Stimulated activated CD8-positive, alpha-beta memory T cell treated with anti-CD3 and anti-CD28 coated beads, Interleukin-15, amount 100 ng/mL, for 48 hours (primary cell): ENCODE data around the gene RBM38.
"Not testable (repeated sequence)": the region's sequence is repeated elsewhere in the genome, so short reads cannot be mapped to it uniquely, and the experiment has no call there.

Source experiments
- DNase-seq, 2 donors: peaks; one replicate each; pipeline ENCODE4 v3.0.0-alpha.2; 2020; ENCODE audit warnings: low read depth in 2 of 2

RBM38 gene

DNA sequence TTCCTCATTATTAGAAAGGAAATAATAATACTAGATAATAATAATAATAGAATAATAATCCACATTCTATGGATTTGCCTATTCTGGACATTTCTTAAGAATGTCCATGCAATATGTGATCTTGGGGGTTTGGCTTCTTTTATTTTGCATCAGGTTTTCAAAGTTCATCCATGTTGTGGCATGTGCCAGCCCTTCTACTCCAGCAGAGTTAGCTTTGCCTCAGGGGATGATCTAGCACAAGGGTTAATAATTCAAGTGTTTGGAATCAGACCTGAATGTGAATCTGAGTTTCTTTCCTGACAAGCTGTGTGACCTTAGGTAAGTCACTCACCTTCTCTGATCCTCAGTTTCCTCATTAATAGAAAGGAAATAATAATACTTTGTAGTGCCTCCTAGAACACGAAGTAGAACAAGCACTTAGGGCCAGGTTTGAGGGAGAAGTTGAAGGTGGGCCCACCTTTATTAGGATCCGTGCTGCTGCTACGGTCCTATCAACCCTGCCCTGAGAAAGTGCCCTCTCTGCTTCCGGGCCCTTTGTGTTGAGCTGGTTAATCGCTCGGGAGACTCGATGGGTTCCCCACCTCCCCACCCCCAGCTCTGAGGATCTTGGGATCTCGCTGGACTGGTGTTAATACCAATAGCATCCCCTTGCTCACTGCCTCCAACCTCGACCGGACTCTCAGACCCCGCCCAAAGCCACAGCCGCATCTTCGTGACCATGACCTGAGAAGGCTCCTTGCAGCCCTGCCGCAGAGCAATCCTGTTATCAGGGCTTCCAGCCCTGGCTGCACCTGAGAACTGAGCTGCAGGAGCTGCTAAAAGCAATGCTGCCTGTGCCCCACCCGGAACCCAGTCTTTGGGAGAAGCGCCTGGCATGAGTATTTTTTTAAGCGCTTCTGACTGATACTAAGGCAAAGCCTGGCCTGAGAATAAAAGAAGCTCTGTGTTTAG lies 26.9 kb downstream of the RBM38 start:
- no peak for DNase-seq

GRCh38 chr20:57419479-57419878 lies 28.3 kb downstream of the RBM38 start:
- DNase-seq: not testable (repeated sequence)

GRCh38 chr20:57420571-57421252 lies 29.5 kb downstream of the RBM38 start:
- DNase-seq: no peak

- DNase-seq: no peak
Observed at GRCh38 chr20:57421253-57422220, 30.3 kb downstream of the RBM38 start.

DNA sequence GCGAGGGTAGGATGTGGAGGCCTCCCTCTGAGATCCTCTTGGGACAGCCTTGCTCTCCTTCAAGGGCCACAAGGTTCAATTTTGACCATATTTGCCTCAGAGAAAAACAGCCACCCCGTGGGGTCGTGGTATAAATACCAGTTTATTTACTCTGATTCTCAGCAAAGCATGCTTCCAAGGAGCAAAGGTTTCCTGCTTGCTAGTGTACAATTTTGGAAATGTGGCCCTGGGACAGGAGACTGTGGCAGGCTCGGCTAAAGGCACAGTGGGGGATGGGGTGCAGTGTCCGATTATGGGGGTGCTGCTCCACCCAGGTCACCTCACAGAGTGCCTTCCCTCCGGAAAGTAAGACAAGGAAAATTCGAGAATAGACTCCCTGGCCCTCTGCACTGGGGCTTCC lies 31.1 kb downstream of the RBM38 start:
- DNase-seq: no peak

DNA sequence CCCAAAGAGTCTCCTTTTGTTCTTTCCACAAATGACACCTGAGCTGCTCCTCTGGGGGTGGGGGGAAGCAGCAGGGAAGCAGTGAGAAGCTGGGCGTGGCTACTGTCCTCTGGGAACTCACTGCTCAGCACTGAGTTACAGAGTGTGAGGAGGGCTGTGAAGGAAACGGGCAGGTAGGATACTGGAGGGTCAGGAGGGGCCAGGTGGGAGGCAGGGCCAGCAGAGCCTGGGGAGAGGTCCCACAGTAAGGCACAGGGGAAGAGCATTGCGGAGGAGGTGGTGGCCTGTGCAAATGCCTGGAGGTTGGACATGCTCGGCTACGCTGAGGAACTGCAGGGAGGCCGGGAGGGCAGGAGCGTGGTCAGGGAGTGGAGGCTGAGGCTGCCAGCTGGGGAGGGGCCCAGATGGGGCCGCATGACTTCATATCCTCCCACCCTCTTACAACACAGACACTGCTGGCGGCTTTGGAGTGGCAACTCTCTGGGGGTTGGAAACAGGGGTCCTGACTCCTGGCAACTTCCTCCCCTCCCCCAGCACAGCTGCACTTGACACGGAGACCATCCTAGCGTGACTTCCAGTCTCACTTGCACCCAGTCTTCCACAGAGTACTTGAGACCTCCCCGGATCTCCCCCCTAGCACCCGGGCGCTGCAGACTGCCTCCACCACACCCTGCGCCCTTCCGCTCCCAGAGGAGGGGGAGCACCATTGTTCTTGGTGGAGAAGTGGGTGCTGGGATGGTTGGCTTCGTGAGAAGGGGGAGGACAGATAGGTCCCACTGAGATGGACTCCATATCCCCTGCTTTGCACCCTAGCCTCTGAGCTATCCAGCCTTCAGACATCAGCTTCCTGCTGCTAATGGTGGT lies 34.2 kb downstream of the RBM38 start:
- DNase-seq: no peak

DNA sequence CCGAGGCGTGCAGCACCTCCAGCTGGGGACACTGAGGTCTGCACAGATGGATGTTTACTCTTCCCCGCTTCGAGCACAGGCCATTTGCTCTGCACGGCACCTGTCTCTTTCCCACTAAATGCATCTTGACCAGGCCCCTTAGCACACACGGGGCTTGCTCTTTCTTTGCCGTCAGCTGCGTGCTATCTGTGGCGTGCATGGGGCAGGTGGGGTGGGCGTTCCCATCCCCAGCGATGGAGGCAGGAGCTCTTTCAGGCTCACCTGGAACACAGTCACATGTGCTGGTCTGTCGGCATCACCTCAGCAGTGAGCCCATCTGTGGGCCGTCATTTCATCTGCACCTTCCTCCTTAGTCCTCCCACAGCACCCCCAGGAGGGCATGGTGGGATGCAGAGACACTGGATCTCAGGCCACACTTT lies 35.1 kb downstream of the RBM38 start:
- no peak for DNase-seq

DNA sequence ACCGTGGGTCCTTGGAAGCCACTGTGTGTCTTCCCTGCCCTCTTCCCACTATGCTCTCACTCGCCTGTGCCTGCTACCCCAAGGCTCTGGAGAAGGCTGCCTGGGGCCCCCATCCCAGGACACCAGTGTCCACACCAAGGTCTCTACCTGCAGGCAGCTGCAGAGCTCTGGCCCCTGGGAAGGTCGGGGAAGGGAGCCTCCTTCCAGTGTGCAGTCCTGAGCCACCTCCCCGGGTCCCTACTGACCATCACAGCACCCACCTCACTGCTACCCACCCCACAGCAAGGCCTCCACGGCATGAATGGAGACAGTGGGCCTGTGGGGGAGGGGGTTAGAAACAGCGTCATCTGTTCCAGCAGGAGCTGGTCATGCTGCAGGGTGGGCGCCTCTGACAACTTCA lies 35.6 kb downstream of the RBM38 start:
- no peak for DNase-seq

- DNase-seq: no peak
Observed at GRCh38 chr20:57428324-57429158, 37.3 kb downstream of the RBM38 start.

DNA sequence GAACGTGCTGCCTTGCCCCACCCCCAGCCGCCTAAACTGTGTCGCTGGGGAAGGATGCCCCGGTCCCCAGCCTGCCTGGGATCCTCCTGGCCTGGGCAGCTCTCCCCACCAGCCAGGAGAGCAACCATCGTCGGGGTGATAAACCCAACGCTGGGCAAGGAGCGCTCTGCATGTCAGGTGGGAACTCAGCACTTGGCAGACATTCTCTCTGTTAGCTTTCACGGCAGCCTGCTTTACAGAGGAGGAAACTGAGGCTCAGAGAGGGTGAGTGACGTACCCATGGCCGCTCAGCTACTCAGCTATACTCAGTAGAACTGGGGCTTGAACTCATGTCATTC lies 37.9 kb downstream of the RBM38 start:
- no peak for DNase-seq

GRCh38 chr20:57429580-57430200 lies 38.5 kb downstream of the RBM38 start:
- no peak for DNase-seq

DNA sequence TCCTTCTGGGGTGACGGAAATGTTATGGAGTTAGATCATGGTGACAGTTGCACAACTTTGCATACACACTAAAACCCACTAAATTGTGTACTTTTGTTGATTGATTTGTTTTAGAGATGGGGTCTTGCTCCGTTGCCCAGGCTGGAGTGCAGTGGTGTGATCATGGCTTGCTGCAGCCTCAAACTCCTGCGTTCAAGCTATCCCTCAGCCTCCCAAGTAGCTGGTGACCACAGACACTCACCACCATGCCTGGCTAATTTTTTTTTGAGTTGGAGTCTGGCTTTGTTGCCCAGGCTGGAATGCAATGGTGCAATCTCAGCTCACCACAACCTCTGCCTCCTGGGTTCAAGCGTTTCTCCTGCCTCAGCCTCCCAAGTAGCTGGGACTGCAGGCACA lies 39.0 kb downstream of the RBM38 start:
- not testable (repeated sequence) for DNase-seq

DNA sequence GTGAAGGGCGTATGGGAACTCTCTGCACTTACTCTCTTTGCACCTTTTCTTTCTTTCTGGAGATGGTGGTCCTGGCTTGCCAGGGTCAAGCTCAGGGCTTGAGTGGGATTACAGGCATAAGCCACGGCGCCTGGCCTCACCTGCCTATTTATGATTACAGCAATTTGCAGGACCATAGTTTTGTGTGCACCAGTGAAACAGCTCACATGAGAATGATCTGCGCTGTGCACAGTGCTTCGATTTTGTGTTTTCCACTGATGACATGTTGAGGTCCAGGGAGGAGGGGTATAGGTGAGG lies 40.3 kb downstream of the RBM38 start:
- no peak for DNase-seq

GRCh38 chr20:57432480-57432861 lies 41.3 kb downstream of the RBM38 start:
- DNase-seq: no peak

DNA sequence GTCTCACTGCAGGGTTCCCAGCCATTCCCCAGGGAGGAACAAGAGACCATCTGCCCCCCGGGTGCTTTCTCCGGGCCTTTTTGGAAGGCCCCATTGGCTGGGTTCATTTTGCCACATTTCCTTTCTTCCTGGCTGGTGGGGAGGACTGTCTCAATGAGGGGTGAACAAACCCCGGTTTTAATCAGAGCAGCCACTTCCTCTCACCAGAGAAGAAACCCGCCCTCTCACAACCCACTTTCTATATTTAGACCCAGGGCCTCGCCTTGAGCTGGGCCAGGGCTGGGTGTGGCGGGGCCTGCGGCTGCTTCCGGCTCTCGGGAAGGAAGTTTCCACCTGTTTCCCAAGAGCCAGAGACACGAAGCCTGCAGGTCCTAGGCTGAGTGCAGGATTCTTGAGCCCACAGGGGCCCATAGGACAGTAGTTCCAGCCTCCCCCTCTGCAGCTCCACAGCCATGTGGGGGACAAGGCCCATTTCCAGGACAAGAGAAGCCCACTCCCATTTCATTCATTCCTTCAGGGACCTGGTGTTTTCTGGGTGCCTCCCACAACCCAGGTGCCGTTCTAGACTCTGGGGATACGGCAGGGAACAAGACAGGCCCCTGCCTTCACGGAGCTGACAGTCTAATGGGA lies 41.8 kb downstream of the RBM38 start:
- DNase-seq: peak; percentile 63 to 67

DNA sequence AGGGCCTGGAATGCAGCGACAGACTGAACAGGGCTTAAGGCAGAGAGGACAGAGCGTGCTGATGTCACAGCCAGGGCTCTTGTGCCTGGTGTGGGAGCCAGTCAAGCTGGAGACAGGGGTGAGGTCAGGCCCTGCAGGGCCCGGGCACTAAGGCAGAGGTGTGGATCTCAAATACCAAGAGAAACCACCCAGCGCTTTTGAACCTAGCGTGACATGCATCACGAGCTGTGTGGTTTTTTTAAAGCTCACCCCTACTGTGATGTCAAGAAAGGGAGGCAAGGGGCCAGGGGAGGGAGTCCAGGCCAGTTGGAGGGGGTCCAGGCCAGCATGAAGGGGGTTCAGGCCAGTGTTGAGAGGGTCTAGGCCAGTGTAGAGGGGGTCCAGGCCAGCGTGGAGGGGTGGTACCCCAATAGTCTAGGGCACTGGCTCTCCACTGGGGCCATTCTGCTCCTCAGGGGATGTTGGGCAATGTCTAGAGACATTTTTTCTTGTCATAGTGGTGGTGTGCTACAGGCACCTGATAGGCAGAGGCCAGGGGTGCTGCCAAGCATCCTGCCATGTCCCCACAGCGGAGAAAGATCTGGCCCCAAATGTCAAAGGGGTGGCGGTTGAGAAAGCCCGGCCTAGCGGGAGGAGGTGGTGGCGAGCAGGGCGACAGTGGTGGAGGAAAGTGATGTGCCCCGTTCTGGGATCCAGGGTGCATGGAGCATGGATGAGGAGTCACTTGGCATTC lies 42.6 kb downstream of the RBM38 start:
- DNase-seq: no peak

GRCh38 chr20:57434390-57434700 lies 43.1 kb downstream of the RBM38 start:
- no peak for DNase-seq

DNA sequence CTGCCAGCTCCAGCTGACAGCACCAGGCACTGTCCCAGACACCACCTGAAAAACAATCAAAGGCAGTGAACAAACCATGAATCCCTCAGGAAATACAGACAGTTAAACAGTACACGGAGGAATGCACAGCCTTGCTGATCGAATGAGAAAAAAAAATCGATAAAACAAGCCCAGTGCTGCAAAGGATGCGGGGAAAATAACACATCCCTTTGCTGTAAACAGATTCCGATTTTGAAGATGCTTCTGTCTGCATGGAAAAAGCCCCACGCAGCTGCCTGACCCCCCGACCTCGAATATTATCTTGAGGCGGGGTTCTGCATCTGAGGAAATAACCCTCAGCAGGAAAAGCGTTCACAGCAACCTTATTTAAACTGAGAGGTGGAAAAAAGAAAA lies 43.9 kb downstream of the RBM38 start:
- no peak for DNase-seq
